Large intestine (tissue), 3 donors: ENCODE measurements around the gene OGDHL. TPM values are rescaled to one million over a fixed set of nuclear protein-coding genes. Genes with fewer than 3 reads are reported as not detected.

Source experiments
- DNase-seq, 2 donors: peaks; one replicate each; pipeline versions ENCODE4 v3.0.0 to v3.0.0-alpha.2; 2013
- H3K27ac ChIP-seq: one replicate; pipeline ENCODE4 v1.5.1; 2013; ENCODE audit warnings: low read length
- H3K27me3 ChIP-seq: 2 replicates; pipeline ENCODE4 v1.6.1; 2013; ENCODE audit warnings: low read length; ENCODE audit not compliant: control insufficient read depth, insufficient read depth
- H3K36me3 ChIP-seq: 2 replicates; pipeline ENCODE4 v1.6.1; 2013; ENCODE audit warnings: low read length; ENCODE audit not compliant: control insufficient read depth, insufficient read depth
- H3K4me1 ChIP-seq: one replicate; pipeline ENCODE4 v1.6.1; 2013; ENCODE audit warnings: low read length; ENCODE audit not compliant: control insufficient read depth, insufficient read depth
- H3K4me3 ChIP-seq: one replicate; pipeline ENCODE4 v1.5.1; 2013; ENCODE audit warnings: low read length
- H3K9me3 ChIP-seq: one replicate; pipeline ENCODE4 v1.6.1; 2013; ENCODE audit warnings: mild to moderate bottlenecking, low read depth, low read length, moderate library complexity; ENCODE audit not compliant: control insufficient read depth
- WGBS: methylation state at CpG from one replicate; pipeline ENCODE4 v1.1.5; 2013; ENCODE audit warnings: low lambda C conversion rate; ENCODE audit not compliant: insufficient coverage; 5-methylcytosine and 5-hydroxymethylcytosine counted together
- polyA plus RNA-seq: library from polyadenylated mRNA; unstranded; fragments of 120-200 nt; gene quantifications from one replicate; pipeline ENCODE4 v1.2.1, GENCODE V29; 2013

OGDHL gene
- polyA plus RNA-seq, 1 donor, result 20.0 TPM

DNA sequence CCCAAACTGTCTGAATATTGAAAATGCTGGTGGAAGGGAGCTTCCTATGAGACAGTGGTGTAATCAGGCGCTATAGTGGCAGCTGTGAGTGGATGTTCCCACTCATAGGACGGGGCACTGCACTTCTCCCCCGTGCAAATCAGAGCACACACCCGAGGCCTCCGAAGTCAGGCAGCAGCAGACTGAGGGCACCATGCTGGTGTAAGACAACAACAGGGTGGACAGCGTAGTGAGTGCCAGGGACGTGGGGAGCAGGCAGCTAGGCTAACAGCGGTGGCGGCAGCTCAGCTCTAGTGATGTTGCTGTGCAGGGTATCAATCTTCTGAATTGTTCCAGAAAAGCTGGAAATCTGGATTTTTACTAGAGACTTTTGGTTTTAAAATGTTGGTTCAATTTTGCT, 63.4 kb downstream of the OGDHL start:
- Histone ChIP-seq H3K36me3 (no peaks in the 10 kb centered on the region), H3K4me1 (no peaks in the 10 kb centered on the region), H3K27ac (no peak overlapping the region), H3K4me3 (no peak overlapping the region), H3K9me3 (no peaks in the 10 kb centered on the region), H3K27me3 (peaks cover 7% of the 10 kb centered on the region)
- DNase-seq, result no peak
- WGBS, result no CpG with 5 or more reads among the region's 9 CpGs

DNA sequence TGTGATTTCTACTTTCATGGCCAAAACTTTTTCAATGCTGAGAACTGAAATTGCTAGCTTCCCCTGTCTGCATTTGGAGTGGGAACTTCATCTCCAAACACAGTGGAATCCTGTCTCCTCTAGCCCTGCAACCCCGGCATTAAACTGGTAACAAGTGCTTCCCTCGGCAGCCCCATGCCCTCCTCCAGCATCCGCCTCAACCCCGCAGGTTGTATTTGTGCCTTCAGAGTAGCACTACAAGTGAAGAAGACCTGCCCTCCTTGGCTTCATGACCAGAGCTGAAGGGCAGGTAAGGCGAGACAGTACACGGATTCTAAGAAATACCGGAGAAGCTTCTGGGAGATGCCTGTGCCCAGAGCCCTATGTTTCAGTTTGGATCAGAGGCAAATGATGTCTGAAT, 65.8 kb downstream of the OGDHL start:
- WGBS, result no CpG with 5 or more reads among the region's 7 CpGs

DNA sequence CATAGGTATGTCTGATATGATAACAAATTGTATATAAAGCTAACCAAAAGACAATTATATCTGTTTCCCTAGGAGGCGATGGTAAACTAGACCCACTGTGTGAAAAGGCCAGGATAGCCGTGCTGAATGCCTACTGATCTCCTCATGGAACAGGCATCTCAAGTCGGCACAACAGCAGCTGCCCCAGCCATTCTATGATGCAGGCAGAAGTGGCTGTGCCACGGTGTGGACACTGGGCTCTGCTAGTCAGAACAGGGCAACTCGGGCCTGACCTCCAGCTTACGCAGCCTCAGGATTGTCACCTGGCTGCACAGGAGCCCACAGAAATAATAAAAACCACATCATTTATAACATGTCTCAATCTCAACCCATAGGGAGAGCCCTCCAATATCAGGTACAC, 67.7 kb downstream of the OGDHL start:
- Histone ChIP-seq H3K4me3 (no peak overlapping the region), H3K27me3 (peaks cover 18% of the 10 kb centered on the region), H3K36me3 (no peaks in the 10 kb centered on the region), H3K9me3 (no peaks in the 10 kb centered on the region), H3K4me1 (no peaks in the 10 kb centered on the region), H3K27ac (no peak overlapping the region)
- no CpG with 5 or more reads among the region's 6 CpGs for WGBS
- no peak for DNase-seq

More for the DNA sequence above, 65.8 kb downstream of the OGDHL start:
- Histone ChIP-seq H3K36me3 (no peaks in the 10 kb centered on the region), H3K4me3 (no peak overlapping the region), H3K27me3 (peaks cover 8% of the 10 kb centered on the region), H3K27ac (no peak overlapping the region), H3K9me3 (no peaks in the 10 kb centered on the region), H3K4me1 (no peaks in the 10 kb centered on the region)
- no peak for DNase-seq

DNA sequence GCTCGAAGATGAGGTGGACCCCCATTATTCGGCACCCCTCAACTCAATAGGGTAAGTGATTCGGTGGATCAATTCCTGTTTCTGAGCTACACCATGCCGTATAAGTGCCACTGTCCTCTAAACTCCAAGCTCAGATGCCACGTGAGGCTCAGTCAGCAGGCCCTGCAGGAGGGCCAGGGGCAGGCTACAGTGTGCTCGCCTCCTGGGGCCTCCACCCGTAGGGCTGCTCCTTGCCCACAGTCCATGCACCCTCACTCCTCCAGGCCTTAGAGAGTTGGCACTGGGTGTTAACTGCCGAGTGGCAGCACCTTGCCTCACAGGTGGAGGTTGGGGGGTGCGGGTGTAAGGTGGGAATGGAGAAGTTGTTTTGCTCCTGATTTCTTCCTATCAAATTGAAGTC, 70.5 kb downstream of the OGDHL start:
- Histone ChIP-seq H3K27me3 (peaks cover 23% of the 10 kb centered on the region), H3K36me3 (no peaks in the 10 kb centered on the region), H3K27ac (no peak overlapping the region), H3K4me1 (peaks cover 14% of the 10 kb centered on the region), H3K9me3 (peaks cover 4% of the 10 kb centered on the region), H3K4me3 (no peak overlapping the region)
- no CpG with 5 or more reads among the region's 9 CpGs for WGBS
- no peak for DNase-seq

DNA sequence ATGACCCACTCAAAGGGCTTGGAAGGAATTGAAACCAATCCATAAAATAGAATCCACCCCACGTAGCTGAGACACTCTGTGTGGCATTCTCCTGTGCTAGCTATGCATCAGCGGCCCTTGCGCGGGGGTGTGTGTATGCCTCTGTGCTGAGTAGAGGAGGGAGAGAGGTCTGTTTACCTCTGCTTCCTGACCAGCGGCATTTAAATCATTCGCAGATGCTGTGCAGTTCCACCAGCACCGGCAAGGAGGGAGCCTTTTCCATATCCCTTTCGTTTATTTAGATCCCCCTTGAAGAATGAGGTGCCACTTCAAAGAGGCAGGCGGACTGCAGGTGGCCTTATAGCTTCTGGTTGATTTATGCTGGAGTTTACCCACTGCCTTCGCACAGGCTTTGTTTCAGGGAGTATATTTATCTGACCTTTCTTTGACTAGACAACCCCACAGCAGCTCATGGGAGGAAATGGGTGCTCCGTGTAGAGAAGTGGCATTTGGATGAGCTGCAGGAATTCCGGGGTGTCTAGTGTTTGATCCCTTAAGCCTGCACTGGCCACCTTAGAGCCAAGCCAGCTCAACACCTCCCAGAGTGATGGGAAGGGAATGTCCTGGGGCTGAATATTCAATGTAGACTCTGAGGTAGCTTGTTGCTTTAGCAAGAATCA, 71.3 kb downstream of the OGDHL start:
- WGBS, result no CpG with 5 or more reads among the region's 12 CpGs

DNA sequence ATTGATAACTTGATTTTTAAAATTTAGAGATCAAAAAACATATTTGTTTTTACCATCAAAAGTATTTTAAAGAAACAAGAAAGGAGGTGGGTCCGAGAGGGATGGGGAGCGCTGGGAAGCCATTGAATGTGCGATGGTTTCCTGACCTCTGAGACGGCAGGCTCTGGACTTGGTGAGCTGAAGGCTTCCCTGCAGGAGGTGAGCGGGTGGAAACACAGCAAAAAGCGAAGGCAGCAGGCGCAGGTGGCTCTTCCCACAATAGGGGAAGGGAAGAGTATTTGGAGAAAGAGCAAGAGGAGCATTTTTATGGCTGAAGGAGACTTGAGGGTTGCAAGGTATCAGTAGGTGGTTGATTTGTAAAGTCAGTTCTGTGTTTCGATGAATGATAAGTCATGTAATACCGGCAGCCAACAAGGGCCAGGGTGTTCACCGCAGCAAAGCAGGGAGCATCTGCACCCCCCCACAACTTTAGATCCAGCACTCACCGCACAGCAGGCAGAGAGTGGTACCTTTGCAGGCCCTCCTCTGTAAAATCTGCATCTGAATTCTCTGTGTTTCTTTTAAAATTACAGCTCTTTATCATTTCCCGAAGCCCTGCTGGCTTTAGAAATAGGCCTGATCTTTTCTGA, 72.1 kb downstream of the OGDHL start:
- WGBS, result 90% methylated on average over 5 of the region's 12 CpGs
- H3K27ac ChIP-seq, result no peak overlapping the region

More for the DNA sequence above, 71.3 kb downstream of the OGDHL start:
- Histone ChIP-seq H3K4me3 (no peak overlapping the region), H3K27ac (no peak overlapping the region), H3K36me3 (no peaks in the 10 kb centered on the region), H3K4me1 (peaks cover 14% of the 10 kb centered on the region), H3K9me3 (peaks cover 5% of the 10 kb centered on the region), H3K27me3 (peaks cover 23% of the 10 kb centered on the region)
- DNase-seq, result no peak

DNA sequence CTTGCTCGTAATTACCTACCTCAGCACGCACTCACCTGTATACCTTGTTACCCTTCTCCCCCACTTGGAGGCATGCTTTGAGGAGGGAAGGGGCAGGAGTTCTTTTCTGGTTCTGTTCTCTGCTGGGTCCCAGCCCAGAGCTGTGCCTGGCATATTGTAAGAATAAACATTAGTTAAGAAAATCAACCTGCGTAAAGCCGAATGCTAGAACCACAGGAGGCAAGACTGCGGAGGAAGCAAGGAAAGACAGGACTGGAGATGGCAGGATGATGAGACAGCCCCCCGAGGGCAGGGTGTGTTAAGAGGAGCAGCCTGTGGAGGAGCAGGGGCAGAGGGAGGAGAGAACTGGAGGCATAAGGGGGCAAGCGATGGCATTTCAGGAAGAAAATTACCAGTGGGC, 73.2 kb downstream of the OGDHL start:
- no peak for DNase-seq
- Histone ChIP-seq H3K4me1 (peaks cover 14% of the 10 kb centered on the region), H3K36me3 (no peaks in the 10 kb centered on the region), H3K27me3 (peaks cover 19% of the 10 kb centered on the region), H3K4me3 (no peak overlapping the region), H3K27ac (no peak overlapping the region), H3K9me3 (peaks cover 5% of the 10 kb centered on the region)
- 60% methylated on average over 4 of the region's 7 CpGs for WGBS

More for the DNA sequence above, 72.1 kb downstream of the OGDHL start:
- DNase-seq, result no peak
- Histone ChIP-seq H3K27me3 (peaks cover 19% of the 10 kb centered on the region), H3K9me3 (peaks cover 5% of the 10 kb centered on the region), H3K4me1 (peaks cover 14% of the 10 kb centered on the region), H3K36me3 (no peaks in the 10 kb centered on the region), H3K4me3 (no peak overlapping the region)

DNA sequence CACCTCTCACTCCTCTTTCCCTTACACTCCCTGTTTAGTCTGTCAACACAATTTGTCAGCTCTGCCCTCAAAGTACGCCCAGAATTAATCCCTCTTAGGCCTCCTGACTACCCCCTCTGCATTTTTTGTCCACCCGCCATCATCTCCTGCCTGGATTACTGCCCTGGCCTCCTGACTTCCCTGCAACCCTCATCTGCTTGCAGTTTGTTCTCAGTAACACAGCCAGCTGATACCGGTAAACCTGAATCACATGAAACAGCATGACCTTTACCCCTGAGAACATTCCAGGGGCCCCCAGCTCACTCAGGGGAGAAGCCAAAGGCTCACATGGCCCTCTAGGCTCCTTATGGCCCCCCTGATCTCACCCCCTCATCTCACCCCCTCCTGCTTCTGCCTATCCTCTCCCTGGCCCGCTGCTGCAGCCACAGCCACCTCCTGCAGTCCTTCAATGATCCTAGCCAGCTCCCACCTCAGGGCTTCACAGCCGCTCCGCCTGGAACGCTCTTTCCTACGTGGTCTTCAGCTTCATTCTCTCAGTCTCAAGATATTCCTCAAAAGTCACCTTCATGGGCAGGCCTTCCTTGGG, 73.8 kb downstream of the OGDHL start:
- Histone ChIP-seq H3K9me3 (peaks cover 5% of the 10 kb centered on the region), H3K27me3 (peaks cover 19% of the 10 kb centered on the region), H3K27ac (no peak overlapping the region), H3K4me3 (no peak overlapping the region), H3K36me3 (no peaks in the 10 kb centered on the region), H3K4me1 (peaks cover 14% of the 10 kb centered on the region)
- DNase-seq, result peak; percentile 76 to 84
- no CpG with 5 or more reads among the region's 8 CpGs for WGBS

DNA sequence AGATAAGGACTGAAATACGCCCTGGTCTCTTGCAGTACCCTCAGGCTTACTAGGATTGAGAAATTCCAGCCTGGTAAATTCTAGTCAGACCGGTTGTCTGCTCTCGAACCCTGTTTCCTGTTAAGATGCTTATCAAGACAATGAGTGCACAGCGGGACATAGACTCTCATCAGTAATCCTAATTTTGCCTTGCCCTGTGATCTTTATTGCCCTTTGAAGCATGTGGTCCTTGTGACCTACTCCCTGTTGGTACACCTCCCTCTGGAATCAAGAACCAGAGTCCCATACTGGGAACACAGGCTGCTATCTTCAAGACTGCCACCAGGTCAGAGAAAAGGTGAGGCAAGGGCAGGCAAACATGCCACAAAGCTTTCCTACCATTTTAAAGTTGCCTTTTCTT, 75.5 kb downstream of the OGDHL start:
- no peaks in the 10 kb centered on the region for H3K36me3 ChIP-seq
- no peak overlapping the region for H3K4me3 ChIP-seq
- peaks cover 17% of the 10 kb centered on the region for H3K27me3 ChIP-seq
- WGBS, result no CpG with 5 or more reads among the region's 4 CpGs
- no peak for DNase-seq
- H3K27ac ChIP-seq, result no peak overlapping the region
- peaks cover 5% of the 10 kb centered on the region for H3K9me3 ChIP-seq
- peaks cover 14% of the 10 kb centered on the region for H3K4me1 ChIP-seq
